ENCODE measurements around the gene LYPD3. TPM values are rescaled to one million over a fixed set of nuclear protein-coding genes. Genes with fewer than 3 reads are reported as not detected.

LYPD3 gene
- total RNA-seq, 3 donors from 2014 or later (not counting 1 experiment from before 2014, with no cell fraction given): 1.3 to 2.4 (median 1.7) TPM

GRCh38 chr19:43489310-43489709 is 23.9 kb upstream of the LYPD3 start:
- DNase-seq: no peak
- Mint-ChIP-seq H3K4me3 (no peak overlapping the region), H3K4me1 (no peaks in the 10 kb centered on the region), H3K27me3 (ENCODE audit: low read depth in 2 of 2) (no peaks in the 10 kb centered on the region), H3K9me3 (no peaks in the 10 kb centered on the region), H3K36me3 (no peaks in the 10 kb centered on the region), H3K27ac (no peak overlapping the region)
- 100% methylated on average over 1 of the region's 5 CpGs for WGBS (ENCODE audit: insufficient coverage)
- TF ChIP-seq CTCF (IDR thresholded peaks at IDR 0.05): no peak
- intact Hi-C loops (cut with micrococcal nuclease): no loop called here
- Histone ChIP-seq H3K4me3 (ENCODE audit: low read length) (no peak overlapping the region), H3K27ac (ENCODE audit: low read length) (no peak overlapping the region), H3K27me3 (ENCODE audit: control insufficient read depth, insufficient read depth, low read length) (no peaks in the 10 kb centered on the region), H3K4me1 (ENCODE audit: control insufficient read depth, insufficient read depth, low read length) (peaks cover 11% of the 10 kb centered on the region), H3K9me3 (ENCODE audit: control insufficient read depth, insufficient read depth, low read length) (no peaks in the 10 kb centered on the region), H3K36me3 (ENCODE audit: control insufficient read depth, insufficient read depth, low read length) (no peaks in the 10 kb centered on the region)
- ATAC-seq: no peak

- no peak for DNase-seq
- no peak overlapping the region for H3K27ac Mint-ChIP-seq
- Histone ChIP-seq H3K27me3 (ENCODE audit: control insufficient read depth, insufficient read depth, low read length) (no peaks in the 10 kb centered on the region), H3K4me1 (ENCODE audit: control insufficient read depth, insufficient read depth, low read length) (peaks cover 11% of the 10 kb centered on the region), H3K36me3 (ENCODE audit: control insufficient read depth, insufficient read depth, low read length) (no peaks in the 10 kb centered on the region), H3K4me3 (ENCODE audit: low read length) (no peak overlapping the region), H3K27ac (ENCODE audit: low read length) (no peak overlapping the region), H3K9me3 (ENCODE audit: control insufficient read depth, insufficient read depth, low read length) (no peaks in the 10 kb centered on the region)
- no peak for ATAC-seq
- H3K27me3 Mint-ChIP-seq (ENCODE audit: low read depth in 2 of 2): no peaks in the 10 kb centered on the region
- 87% methylated on average over 8 of the region's 8 CpGs for WGBS (ENCODE audit: insufficient coverage)
- intact Hi-C loops (cut with micrococcal nuclease): no loop called here
- no peak overlapping the region for H3K4me3 Mint-ChIP-seq
- H3K9me3 Mint-ChIP-seq: no peaks in the 10 kb centered on the region
- H3K36me3 Mint-ChIP-seq: no peaks in the 10 kb centered on the region
- no peaks in the 10 kb centered on the region for H3K4me1 Mint-ChIP-seq
- no peak for TF ChIP-seq CTCF (IDR thresholded peaks at IDR 0.05)
Observed at GRCh38 chr19:43488179-43488578, 22.8 kb upstream of the LYPD3 start.

GRCh38 chr19:43486412-43486811 is 21.0 kb upstream of the LYPD3 start:
- Mint-ChIP-seq H3K9me3 (no peaks in the 10 kb centered on the region), H3K27ac (no peak overlapping the region), H3K36me3 (no peaks in the 10 kb centered on the region), H3K4me1 (no peaks in the 10 kb centered on the region), H3K27me3 (ENCODE audit: low read depth in 2 of 2) (no peaks in the 10 kb centered on the region), H3K4me3 (no peak overlapping the region)
- H3K27me3 ChIP-seq (ENCODE audit: control insufficient read depth, insufficient read depth, low read length): no peaks in the 10 kb centered on the region
- intact Hi-C loops (cut with micrococcal nuclease): no loop called here
- H3K36me3 ChIP-seq (ENCODE audit: control insufficient read depth, insufficient read depth, low read length): no peaks in the 10 kb centered on the region
- H3K27ac ChIP-seq (ENCODE audit: low read length): no peak overlapping the region
- TF ChIP-seq CTCF (IDR thresholded peaks at IDR 0.05): no peak
- no peak overlapping the region for H3K4me3 ChIP-seq (ENCODE audit: low read length)
- ATAC-seq (no peak), DNase-seq (no peak)
- 99% methylated on average over 6 of the region's 7 CpGs for WGBS (ENCODE audit: insufficient coverage)
- H3K4me1 ChIP-seq (ENCODE audit: control insufficient read depth, insufficient read depth, low read length): peaks cover 11% of the 10 kb centered on the region
- H3K9me3 ChIP-seq (ENCODE audit: control insufficient read depth, insufficient read depth, low read length): no peaks in the 10 kb centered on the region

GRCh38 chr19:43485951-43486350 is 20.5 kb upstream of the LYPD3 start:
- intact Hi-C loops (cut with micrococcal nuclease): no loop called here
- H3K4me1 Mint-ChIP-seq: no peaks in the 10 kb centered on the region
- DNase-seq: no peak
- no peak for TF ChIP-seq CTCF (IDR thresholded peaks at IDR 0.05)
- H3K36me3 Mint-ChIP-seq: no peaks in the 10 kb centered on the region
- Histone ChIP-seq H3K36me3 (ENCODE audit: control insufficient read depth, insufficient read depth, low read length) (no peaks in the 10 kb centered on the region), H3K27ac (ENCODE audit: low read length) (no peak overlapping the region), H3K27me3 (ENCODE audit: control insufficient read depth, insufficient read depth, low read length) (no peaks in the 10 kb centered on the region), H3K4me3 (ENCODE audit: low read length) (no peak overlapping the region), H3K9me3 (ENCODE audit: control insufficient read depth, insufficient read depth, low read length) (no peaks in the 10 kb centered on the region), H3K4me1 (ENCODE audit: control insufficient read depth, insufficient read depth, low read length) (peaks cover 11% of the 10 kb centered on the region)
- no peak overlapping the region for H3K27ac Mint-ChIP-seq
- H3K9me3 Mint-ChIP-seq: no peaks in the 10 kb centered on the region
- H3K27me3 Mint-ChIP-seq (ENCODE audit: low read depth in 2 of 2): no peaks in the 10 kb centered on the region
- no peak overlapping the region for H3K4me3 Mint-ChIP-seq
- WGBS (ENCODE audit: insufficient coverage): 94% methylated on average over 6 of the region's 6 CpGs
- ATAC-seq: no peak
